Fibroblast of lung (primary cell): ENCODE measurements around the gene VAMP5. TPM values are rescaled to one million over a fixed set of nuclear protein-coding genes. Genes with fewer than 3 reads are reported as not detected.

Experiments used
- DNase-seq, 2 donors: peaks; one replicate each; pipeline versions ENCODE4 v3.0.0 to v3.0.0-alpha.2; 2010; ENCODE audit warnings: low read depth in 2 of 2
- H2AFZ ChIP-seq: 2 replicates; pipeline ENCODE4 v1.5.1; 2012; ENCODE audit warnings: low read length, control low read depth, inconsistent platforms
- H3K27ac ChIP-seq: 2 replicates; pipeline ENCODE4 v1.5.1; 2011; ENCODE audit warnings: low read length, control low read depth; ENCODE audit not compliant: insufficient read depth
- H3K27me3 ChIP-seq: 2 replicates; pipeline ENCODE4 v1.5.1; 2011; ENCODE audit warnings: mild to moderate bottlenecking, low read length; ENCODE audit not compliant: control insufficient read depth, insufficient read depth
- H3K36me3 ChIP-seq: 2 replicates; pipeline ENCODE4 v1.5.1; 2011; ENCODE audit warnings: low read length; ENCODE audit not compliant: control insufficient read depth, insufficient read depth
- H3K4me1 ChIP-seq: 2 replicates; pipeline ENCODE4 v1.5.1; 2011; ENCODE audit warnings: low read length; ENCODE audit not compliant: control insufficient read depth, insufficient read depth; ENCODE audit errors: extremely low read depth
- H3K4me2 ChIP-seq: 2 replicates; pipeline ENCODE4 v1.5.1; 2011; ENCODE audit warnings: low read length, control low read depth; ENCODE audit not compliant: insufficient read depth; ENCODE audit errors: extremely low read depth
- H3K4me3 ChIP-seq, 4 experiments: fragments of 200-600 bp in 1 of 4; sonication (generic) in 1 of 4; replicated peaks in 1 of 4; 2 replicates each; pipeline ENCODE4 v1.5.1; 2011 to 2016; ENCODE audit warnings: low read length in 4 of 4, low read depth in 3 of 4, mild to moderate bottlenecking in 3 of 4, control low read depth in 2 of 4, inconsistent platforms in 1 of 4, mixed read lengths in 1 of 4; ENCODE audit not compliant: insufficient read depth in 1 of 4; ENCODE audit errors: control extremely low read depth in 1 of 4
- H3K79me2 ChIP-seq: 2 replicates; pipeline ENCODE4 v1.5.1; 2012; ENCODE audit warnings: mild to moderate bottlenecking, low read length, inconsistent platforms; ENCODE audit not compliant: control insufficient read depth, insufficient read depth
- H3K9ac ChIP-seq: 2 replicates; pipeline ENCODE4 v1.5.1; 2011; ENCODE audit warnings: mild to moderate bottlenecking, low read length, control low read depth; ENCODE audit not compliant: insufficient read depth
- H3K9me3 ChIP-seq: 2 replicates; pipeline ENCODE4 v1.5.1; 2012; ENCODE audit warnings: low read depth, low read length; ENCODE audit not compliant: control insufficient read depth, insufficient read depth
- H4K20me1 ChIP-seq: 2 replicates; pipeline ENCODE4 v1.5.1; 2011; ENCODE audit warnings: low read length; ENCODE audit not compliant: control insufficient read depth, insufficient read depth; ENCODE audit errors: extremely low read depth
- CTCF ChIP-seq, 2 donors: IDR thresholded peaks in 1 of 2; conservative IDR thresholded peaks in 1 of 2; 1 replicate in 1 of 2; 2 replicates in 1 of 2; pipeline ENCODE4 v1.5.1; 2011 to 2012; ENCODE audit warnings: low read length in 2 of 2, control low read depth in 1 of 2, inconsistent platforms in 1 of 2, low read depth in 1 of 2, mild to moderate bottlenecking in 1 of 2
- EZH2 ChIP-seq: IDR thresholded peaks from 2 replicates; pipeline ENCODE4 v1.5.1; 2012; ENCODE audit warnings: low read length, control low read depth, mild to moderate bottlenecking; ENCODE audit errors: missing control alignments
- polyA plus RNA-seq, 2 donors: library from polyadenylated mRNA; depleted of rRNA in 1 of 2; stranded (reverse) in 1 of 2; unstranded in 1 of 2; fragments of >200 nt; gene quantifications; 2 replicates each; pipeline ENCODE4 v1.2.1, GENCODE V29; 2011 to 2012; ENCODE audit warnings: missing spikeins in 1 of 2
- total RNA-seq: library from RNA; depleted of rRNA; stranded (reverse); fragments of >200 nt; gene quantifications from 2 replicates; pipeline ENCODE4 v1.2.1, GENCODE V29; 2014

VAMP5 gene
- total and polyA plus RNA-seq, 2 donors (not counting 1 experiment from before 2014, with no cell fraction given) = 69.5 to 212 TPM

DNA sequence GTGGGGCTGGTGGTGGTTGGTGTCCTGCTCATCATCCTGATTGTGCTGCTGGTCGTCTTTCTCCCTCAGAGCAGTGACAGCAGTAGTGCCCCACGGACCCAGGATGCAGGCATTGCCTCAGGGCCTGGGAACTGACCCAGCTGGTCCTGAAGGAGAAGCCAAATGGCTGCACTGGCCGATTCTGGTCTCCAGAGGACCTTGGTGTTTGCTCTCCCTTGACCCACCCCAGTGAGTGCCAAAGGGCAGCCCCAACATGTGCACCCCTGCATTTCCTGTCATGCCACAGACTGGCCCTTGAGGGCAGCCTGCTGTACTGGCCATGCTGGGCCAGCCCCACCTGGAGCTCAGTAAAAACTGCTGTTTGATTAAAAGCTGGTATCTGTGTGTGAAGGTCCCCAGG is 8.8 kb downstream of the VAMP5 start:
- Histone ChIP-seq H3K4me3 (no peak overlapping the region), H3K9ac (no peak overlapping the region), H3K27me3 (no peaks in the 10 kb centered on the region), H2AFZ (no peak overlapping the region), H3K36me3 (peaks cover 9% of the 10 kb centered on the region), H3K4me2 (no peak overlapping the region), H3K4me1 (peaks cover 36% of the 10 kb centered on the region), H3K27ac (no peak overlapping the region), H3K79me2 (peaks cover 28% of the 10 kb centered on the region), H4K20me1 (no peaks in the 10 kb centered on the region), H3K9me3 (no peaks in the 10 kb centered on the region)
- no peak for DNase-seq
- TF ChIP-seq EZH2 = no peak
- no peak for TF ChIP-seq CTCF (conservative IDR thresholded peaks at IDR 0.05 in 1 of 2, IDR thresholded peaks at IDR 0.05 in 1 of 2; ENCODE audit: low read depth in 1 of 2, low read length in 2 of 2)

DNA sequence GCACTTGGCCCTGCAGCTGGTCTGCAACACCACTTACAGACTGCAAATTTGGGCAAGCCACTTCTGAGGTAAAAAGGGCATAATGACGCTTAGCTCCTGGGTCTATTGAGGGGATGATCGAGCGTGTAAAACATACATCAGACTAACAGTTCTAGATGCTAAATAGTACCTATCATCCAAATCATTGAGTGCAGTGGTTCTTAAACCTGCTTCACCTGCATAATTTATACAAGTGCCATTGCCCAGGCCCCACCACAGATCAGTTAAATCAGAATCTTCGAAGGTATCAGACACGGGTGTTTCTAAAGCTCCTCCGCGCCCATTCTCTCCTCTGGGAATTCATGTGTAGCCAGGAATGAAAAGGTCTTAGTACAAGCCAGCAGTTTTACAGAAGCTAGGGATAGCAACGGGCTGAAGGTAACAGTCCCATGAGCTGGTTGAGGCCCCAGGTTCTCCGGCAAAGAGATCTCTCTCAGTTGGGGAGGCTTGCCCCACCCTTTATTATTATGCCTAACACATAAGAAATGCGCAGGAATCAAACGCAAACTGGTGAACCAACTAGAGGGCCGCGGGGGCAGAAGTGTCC is 10.6 kb downstream of the VAMP5 start:
- H3K27ac ChIP-seq = peak overlapping the region; percentile 88
- H2AFZ ChIP-seq = peak overlapping the region; percentile 51
- H3K27me3 ChIP-seq = no peaks in the 10 kb centered on the region
- no peak for DNase-seq
- H3K4me2 ChIP-seq = peak overlapping the region; percentile 84
- peaks cover 34% of the 10 kb centered on the region for H3K4me1 ChIP-seq
- no peaks in the 10 kb centered on the region for H4K20me1 ChIP-seq
- peak overlapping the region; percentile 43 to 95 (median 64) for H3K4me3 ChIP-seq
- peaks cover 26% of the 10 kb centered on the region for H3K79me2 ChIP-seq
- no peaks in the 10 kb centered on the region for H3K9me3 ChIP-seq
- no peak for TF ChIP-seq CTCF (conservative IDR thresholded peaks at IDR 0.05 in 1 of 2, IDR thresholded peaks at IDR 0.05 in 1 of 2; ENCODE audit: low read depth in 1 of 2, low read length in 2 of 2)
- no peak for TF ChIP-seq EZH2
- peaks cover 19% of the 10 kb centered on the region for H3K36me3 ChIP-seq
- H3K9ac ChIP-seq = peak overlapping the region; percentile 70

DNA sequence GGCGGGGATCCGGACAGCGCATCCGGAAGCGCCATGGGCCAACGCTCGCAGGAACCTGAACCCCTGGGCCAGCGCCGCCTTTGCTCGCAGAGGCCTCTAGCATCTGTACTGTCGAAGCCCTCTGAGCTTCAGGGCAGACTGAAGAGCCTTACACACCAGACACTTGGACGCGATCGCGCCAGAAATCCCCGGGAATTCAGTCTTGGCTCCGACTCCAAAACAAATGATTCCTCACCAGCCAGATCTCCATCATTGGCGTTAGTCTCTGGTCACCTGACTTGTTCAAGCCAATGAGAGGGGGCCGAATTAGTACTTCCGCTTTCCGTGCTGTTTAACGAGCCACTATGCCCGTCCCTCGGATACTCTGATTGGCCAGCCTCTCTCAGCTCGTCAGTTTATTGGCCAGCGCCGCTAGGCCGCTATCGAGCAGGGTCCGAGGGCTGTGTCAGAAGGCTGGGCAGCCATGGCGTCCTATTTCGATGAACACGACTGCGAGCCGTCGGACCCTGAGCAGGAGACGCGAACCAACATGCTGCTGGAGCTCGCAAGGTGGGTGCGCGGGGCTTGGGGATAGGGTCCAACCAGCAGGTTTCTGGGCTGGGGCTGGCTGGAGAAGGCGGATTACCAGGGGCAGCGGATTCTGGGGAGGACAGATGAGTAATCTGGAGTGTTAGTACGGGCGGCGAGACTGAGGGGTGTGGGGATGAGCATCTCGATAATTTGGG is 11.2 kb downstream of the VAMP5 start, which contains the start of gene RNF181:
Gene RNF181 (plus strand): TSS at position 445 of the 725 bp plus-strand sequence. CDS start 19 bp downstream, at position 464.
- Histone ChIP-seq H3K27me3 (no peaks in the 10 kb centered on the region), H3K4me2 (peak within 1 kb of the TSS; percentile 84), H3K27ac (peak within 1 kb of the TSS; percentile 88), H2AFZ (peak within 1 kb of the TSS; percentile 51), H4K20me1 (no peaks in the 10 kb centered on the region), H3K79me2 (peaks cover 26% of the 10 kb centered on the region), H3K36me3 (peaks cover 21% of the 10 kb centered on the region), H3K4me3 (peak within 1 kb of the TSS; percentile 49 to 95 (median 81)), H3K9me3 (no peaks in the 10 kb centered on the region), H3K9ac (peak within 1 kb of the TSS; percentile 86), H3K4me1 (peaks cover 29% of the 10 kb centered on the region)
- TF ChIP-seq EZH2 (no peak), CTCF (conservative IDR thresholded peaks at IDR 0.05 in 1 of 2, IDR thresholded peaks at IDR 0.05 in 1 of 2; ENCODE audit: low read depth in 1 of 2, low read length in 2 of 2) (no peak)
- DNase-seq = peak; percentile 99
